Measurements from ENCODE around the gene CA11. TPM values are rescaled to one million over a fixed set of nuclear protein-coding genes. Genes with fewer than 3 reads are reported as not detected.

CA11 gene
- total RNA-seq, 1 experiment from 2014 or later, result 38.2 TPM

- intact Hi-C loops (cut with micrococcal nuclease; ENCODE audit: unreplicated experiment), result no loop called here
- Histone ChIP-seq H3K9me3 (ENCODE audit: low read depth, low read length, poor library complexity, severe bottlenecking) (no peaks in the 10 kb centered on the region), H3K27ac (ENCODE audit: low read depth, low read length, poor library complexity, severe bottlenecking) (peak overlapping the region; percentile 94), H3K4me3 (ENCODE audit: low read depth, low read length, poor library complexity, severe bottlenecking) (peak overlapping the region; percentile 41), H3K36me3 (ENCODE audit: insufficient read depth, low read length, poor library complexity, severe bottlenecking) (peaks cover 3% of the 10 kb centered on the region), H3K4me1 (ENCODE audit: insufficient read depth, low read length, poor library complexity, severe bottlenecking) (peaks cover 28% of the 10 kb centered on the region), H3K27me3 (replicated peaks; ENCODE audit: insufficient read depth, low read depth, low read length, poor library complexity) (no peaks in the 10 kb centered on the region)
- POLR2A ChIA-PET (ENCODE audit: low non-redundant PET), result no interaction called here
- peak; percentile 96 for DNase-seq (ENCODE audit: low spot score)
- CTCF ChIA-PET, result interaction anchor here (0.5 kb wide), 1 partner anchor 72 kb away, joined by 8 read pairs; no protein-coding TSS in a partner anchor
- TF ChIP-seq, protein P1, sequence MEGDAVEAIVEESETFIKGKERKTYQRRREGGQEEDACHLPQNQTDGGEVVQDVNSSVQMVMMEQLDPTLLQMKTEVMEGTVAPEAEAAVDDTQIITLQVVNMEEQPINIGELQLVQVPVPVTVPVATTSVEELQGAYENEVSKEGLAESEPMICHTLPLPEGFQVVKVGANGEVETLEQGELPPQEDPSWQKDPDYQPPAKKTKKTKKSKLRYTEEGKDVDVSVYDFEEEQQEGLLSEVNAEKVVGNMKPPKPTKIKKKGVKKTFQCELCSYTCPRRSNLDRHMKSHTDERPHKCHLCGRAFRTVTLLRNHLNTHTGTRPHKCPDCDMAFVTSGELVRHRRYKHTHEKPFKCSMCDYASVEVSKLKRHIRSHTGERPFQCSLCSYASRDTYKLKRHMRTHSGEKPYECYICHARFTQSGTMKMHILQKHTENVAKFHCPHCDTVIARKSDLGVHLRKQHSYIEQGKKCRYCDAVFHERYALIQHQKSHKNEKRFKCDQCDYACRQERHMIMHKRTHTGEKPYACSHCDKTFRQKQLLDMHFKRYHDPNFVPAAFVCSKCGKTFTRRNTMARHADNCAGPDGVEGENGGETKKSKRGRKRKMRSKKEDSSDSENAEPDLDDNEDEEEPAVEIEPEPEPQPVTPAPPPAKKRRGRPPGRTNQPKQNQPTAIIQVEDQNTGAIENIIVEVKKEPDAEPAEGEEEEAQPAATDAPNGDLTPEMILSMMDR (conservative IDR thresholded peaks at IDR 0.05; ENCODE audit: low read depth, low read length), result peak; percentile 47
- TF ChIP-seq EZH2 (IDR thresholded peaks at IDR 0.05; ENCODE audit: borderline replicate concordance, low read depth, low read length, poor library complexity, severe bottlenecking), result no peak
- no TSS peak for BruUV-seq (replicated peaks)
These were observed 7.8 kb downstream of the CA11 start for GRCh38 chr19:48637948-48638830.

DNA sequence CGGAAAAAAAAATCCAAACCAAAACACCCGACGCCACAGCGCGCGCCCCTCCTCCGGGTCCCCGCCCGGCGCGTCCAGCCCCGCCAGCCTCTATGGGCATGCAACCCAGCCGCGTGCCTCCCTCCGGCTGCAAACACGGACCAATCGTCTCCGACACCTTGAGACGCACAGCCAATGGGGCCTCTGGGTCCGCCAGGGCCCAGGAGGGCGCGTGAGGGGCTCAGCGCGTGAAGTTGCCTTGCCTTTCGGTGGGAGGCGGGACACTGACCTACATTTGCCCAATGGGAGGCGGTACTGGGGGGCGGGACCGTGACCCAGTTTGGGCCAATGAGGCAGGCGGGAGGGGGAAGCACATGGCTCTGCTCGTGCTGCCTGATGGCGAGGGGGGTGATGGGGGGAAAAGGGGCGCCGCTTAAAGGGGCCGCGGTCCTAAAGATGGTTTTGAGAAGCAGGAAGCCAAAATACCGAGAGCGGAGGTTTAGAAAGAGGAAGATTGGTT, 8.5 kb downstream of the CA11 start:
- intact Hi-C loops (cut with micrococcal nuclease; ENCODE audit: unreplicated experiment), result no loop called here
- Histone ChIP-seq H3K9me3 (ENCODE audit: low read depth, low read length, poor library complexity, severe bottlenecking) (no peaks in the 10 kb centered on the region), H3K27ac (ENCODE audit: low read depth, low read length, poor library complexity, severe bottlenecking) (peak overlapping the region; percentile 94), H3K27me3 (replicated peaks; ENCODE audit: insufficient read depth, low read depth, low read length, poor library complexity) (no peaks in the 10 kb centered on the region), H3K36me3 (ENCODE audit: insufficient read depth, low read length, poor library complexity, severe bottlenecking) (peaks cover 10% of the 10 kb centered on the region), H3K4me3 (ENCODE audit: low read depth, low read length, poor library complexity, severe bottlenecking) (peak overlapping the region; percentile 67), H3K4me1 (ENCODE audit: insufficient read depth, low read length, poor library complexity, severe bottlenecking) (peaks cover 35% of the 10 kb centered on the region)
- peak; percentile 100 for DNase-seq (ENCODE audit: low spot score)
- ChIA-PET POLR2A (ENCODE audit: low non-redundant PET) (interaction anchor here (0.7 kb wide), 1 partner anchor 858 kb away, joined by 5 read pairs; no protein-coding TSS in a partner anchor), CTCF (interaction anchor here (0.5 kb wide), 1 partner anchor 73 kb away, joined by 8 read pairs; no protein-coding TSS in a partner anchor)
- TF ChIP-seq, protein P1 (conservative IDR thresholded peaks at IDR 0.05; ENCODE audit: low read depth, low read length), result no peak
- TF ChIP-seq EZH2 (IDR thresholded peaks at IDR 0.05; ENCODE audit: borderline replicate concordance, low read depth, low read length, poor library complexity, severe bottlenecking), result no peak
- no TSS peak for BruUV-seq (replicated peaks)

GRCh38 chr19:48636859-48637448, 9.0 kb downstream of the CA11 start, which contains the start of gene DBP:
Gene DBP (minus strand): TSS chr19:48637379. CDS start chr19:48636994, 385 bp downstream.
- no TSS peak for BruUV-seq (replicated peaks)

More at GRCh38 chr19:48636859-48637448, 9.0 kb downstream of the CA11 start, which contains the start of gene DBP:
- ChIA-PET POLR2A (ENCODE audit: low non-redundant PET) (interaction anchor here (0.6 to 0.7 kb wide), 2 partner anchors 131 to 859 kb away, joined by 5 read pairs; no protein-coding TSS in a partner anchor), CTCF (no interaction called here)
- H3K4me1 ChIP-seq (ENCODE audit: insufficient read depth, low read length, poor library complexity, severe bottlenecking), result peaks cover 37% of the 10 kb centered on the region
- no peaks in the 10 kb centered on the region for H3K27me3 ChIP-seq (replicated peaks; ENCODE audit: insufficient read depth, low read depth, low read length, poor library complexity)
- peaks cover 11% of the 10 kb centered on the region for H3K36me3 ChIP-seq (ENCODE audit: insufficient read depth, low read length, poor library complexity, severe bottlenecking)
- H3K9me3 ChIP-seq (ENCODE audit: low read depth, low read length, poor library complexity, severe bottlenecking), result no peaks in the 10 kb centered on the region
- DNase-seq (ENCODE audit: low spot score), result no peak
- H3K27ac ChIP-seq (ENCODE audit: low read depth, low read length, poor library complexity, severe bottlenecking), result peak within 1 kb of the TSS; percentile 94
- intact Hi-C loops (cut with micrococcal nuclease; ENCODE audit: unreplicated experiment), result no loop called here
- H3K4me3 ChIP-seq (ENCODE audit: low read depth, low read length, poor library complexity, severe bottlenecking), result peak within 1 kb of the TSS; percentile 67
- TF ChIP-seq, protein P1 (conservative IDR thresholded peaks at IDR 0.05; ENCODE audit: low read depth, low read length), result peak; percentile 22; the same call in 1 of the 2 replicates
- TF ChIP-seq EZH2 (IDR thresholded peaks at IDR 0.05; ENCODE audit: borderline replicate concordance, low read depth, low read length, poor library complexity, severe bottlenecking), result no peak

All from A673 (cell line).